ENCODE measurements around the gene GALNTL6.

DNA sequence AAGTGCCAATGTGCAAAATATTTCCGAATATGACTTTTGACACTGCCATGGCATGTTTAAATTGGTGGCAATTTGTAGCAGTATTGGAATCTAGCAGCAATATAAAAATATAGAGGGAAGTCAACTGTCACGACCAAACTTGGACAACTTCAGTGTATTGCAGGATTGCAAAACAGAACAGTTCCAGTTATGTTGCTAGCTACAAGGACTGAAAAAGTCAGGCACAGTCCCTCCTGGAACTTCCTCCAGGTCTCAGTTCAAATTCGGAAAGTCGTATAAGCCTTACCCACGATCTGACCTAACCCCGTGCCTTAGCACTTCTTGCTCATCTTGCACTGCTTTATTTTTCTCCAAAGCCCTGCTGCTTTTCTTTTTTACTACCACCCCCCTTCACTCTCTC is 965.4 kb downstream of the GALNTL6 start:
- TF ChIP-seq EZH2 (IDR thresholded peaks at IDR 0.05; ENCODE audit: insufficient read depth, poor library complexity, severe bottlenecking) (no peak), EZH2phosphoT487 (IDR thresholded peaks at IDR 0.05; ENCODE audit: insufficient read depth, low read depth) (no peak)
